K562 (cell line): ENCODE results near the gene GGCT. TPM values are rescaled to one million over a fixed set of nuclear protein-coding genes. Genes with fewer than 3 reads are reported as not detected.
A peak's percentile ranks its signal among the peaks of the same experiment; 100 is the strongest.

Experiments
- BRF2 ChIP-seq: IDR thresholded peaks from 3 replicates; pipeline ENCODE4 v1.6.1; 2011; ENCODE audit warnings: borderline replicate concordance, mild to moderate bottlenecking; ENCODE audit not compliant: insufficient read length, insufficient read depth
- ZBTB40 ChIP-seq, 2 experiments: fragments of 450-650 bp in 1 of 2; sonication (generic) in 1 of 2; formaldehyde crosslinking in 1 of 2; IDR thresholded peaks; 2 replicates each; pipeline versions ENCODE4 v1.7.1 to v1.9.0; 2016 to 2022; ENCODE audit warnings: inconsistent platforms in 1 of 2, mild to moderate bottlenecking in 1 of 2, missing genetic modification reagents in 1 of 2
- polyA plus RNA-seq, 8 experiments: library from polyadenylated mRNA; depleted of rRNA in 4 of 8; stranded (reverse) in 5 of 8; unstranded in 3 of 8; fragments of >200 nt; fragmentation: Nextera tagmentation in 2 of 8; fragmentation: Illumina TruSeq in 1 of 8; extraction: Ambion mirVana in 2 of 8; extraction: Trizol in 1 of 8; gene quantifications; 2 replicates each; pipeline versions ENCODE4 v1.2.1 to v1.2.3, GENCODE V29; 2011 to 2014; ENCODE audit warnings: inconsistent platforms in 1 of 8, missing spikeins in 1 of 8
- total RNA-seq, 7 experiments: library from RNA; depleted of rRNA in 6 of 7; stranded (reverse); fragments of >200 nt in 6 of 7; fragmentation: Illumina TruSeq in 2 of 7; extraction: Trizol in 2 of 7; gene quantifications; 2 replicates each; pipeline versions ENCODE4 v1.2.1 to v1.2.3, GENCODE V29; 2011 to 2021; ENCODE audit warnings: low replicate concordance in 1 of 7

Gene GGCT
- total and polyA plus RNA-seq, 9 of the 15 experiments (the other 6 are each of a cell fraction or from before 2014, with no cell fraction given), result 79.0 to 349 (median 136) TPM

- TF ChIP-seq ZBTB40 (IDR thresholded peaks at IDR 0.05) (peak; percentile 55; the same call in 1 of the 2 replicates), ZBTB40 (CRISPR knock-in tag; IDR thresholded peaks at IDR 0.05) (no peak), BRF2 (no peak)
- TF ChIP-seq, all 486 proteins: peak for 2
Measured at GRCh38 chr7:30448461-30449189, 56.0 kb downstream of the GGCT start (continued).
